ENCODE results near the gene MMRN1.

Gene MMRN1

GRCh38 chr4:89906777-89907521, 12.3 kb downstream of the MMRN1 start:
- in situ Hi-C loops (cut with MboI; ENCODE audit: low sequenced_read_pairs), result no loop called here

- in situ Hi-C loops (cut with MboI; ENCODE audit: low sequenced_read_pairs), result no loop called here
Observed at GRCh38 chr4:89909889-89910288, 15.2 kb downstream of the MMRN1 start.

GRCh38 chr4:89913623-89914022, 19.0 kb downstream of the MMRN1 start:
- in situ Hi-C loops (cut with MboI; ENCODE audit: low sequenced_read_pairs), result no loop called here

- in situ Hi-C loops (cut with MboI; ENCODE audit: low sequenced_read_pairs), result no loop called here
Observed at GRCh38 chr4:89914609-89915550, 20.2 kb downstream of the MMRN1 start.

- in situ Hi-C loops (cut with MboI; ENCODE audit: low sequenced_read_pairs), result no loop called here
Observed at GRCh38 chr4:89915937-89916336, 21.3 kb downstream of the MMRN1 start.

- in situ Hi-C loops (cut with MboI; ENCODE audit: low sequenced_read_pairs), result no loop called here
Observed at GRCh38 chr4:89922848-89923416, 28.3 kb downstream of the MMRN1 start.

- in situ Hi-C loops (cut with MboI; ENCODE audit: low sequenced_read_pairs), result no loop called here
Observed at GRCh38 chr4:89928838-89929237, 34.2 kb downstream of the MMRN1 start.

GRCh38 chr4:89929425-89930159, 34.9 kb downstream of the MMRN1 start:
- in situ Hi-C loops (cut with MboI; ENCODE audit: low sequenced_read_pairs), result no loop called here

- in situ Hi-C loops (cut with MboI; ENCODE audit: low sequenced_read_pairs), result no loop called here
Observed at GRCh38 chr4:89939546-89939945, 44.9 kb downstream of the MMRN1 start.

GRCh38 chr4:89939994-89940393, 45.3 kb downstream of the MMRN1 start:
- in situ Hi-C loops (cut with MboI; ENCODE audit: low sequenced_read_pairs), result no loop called here

GRCh38 chr4:89942811-89943210, 48.2 kb downstream of the MMRN1 start:
- in situ Hi-C loops (cut with MboI; ENCODE audit: low sequenced_read_pairs), result no loop called here

GRCh38 chr4:89949782-89950387, 55.2 kb downstream of the MMRN1 start:
- in situ Hi-C loops (cut with MboI; ENCODE audit: low sequenced_read_pairs), result no loop called here

- in situ Hi-C loops (cut with MboI; ENCODE audit: low sequenced_read_pairs), result no loop called here
Observed at GRCh38 chr4:89952458-89952857, 57.8 kb downstream of the MMRN1 start.

- in situ Hi-C loops (cut with MboI; ENCODE audit: low sequenced_read_pairs), result no loop called here
Observed at GRCh38 chr4:89954906-89955695, 60.4 kb downstream of the MMRN1 start.

GRCh38 chr4:89957046-89957926, 62.6 kb downstream of the MMRN1 start:
- in situ Hi-C loops (cut with MboI; ENCODE audit: low sequenced_read_pairs), result no loop called here

GRCh38 chr4:89981789-89982334, 87.2 kb downstream of the MMRN1 start:
- in situ Hi-C loops (cut with MboI; ENCODE audit: low sequenced_read_pairs), result no loop called here

- in situ Hi-C loops (cut with MboI; ENCODE audit: low sequenced_read_pairs), result no loop called here
Observed at GRCh38 chr4:89988268-89988667, 93.6 kb downstream of the MMRN1 start.

GRCh38 chr4:89992744-89993143, 98.1 kb downstream of the MMRN1 start:
- in situ Hi-C loops (cut with MboI; ENCODE audit: low sequenced_read_pairs), result no loop called here

All from hTERT RPE-1 (cell line).